HepG2 (cell line): ENCODE measurements around the gene CDC37L1. TPM values are rescaled to one million over a fixed set of nuclear protein-coding genes. Genes with fewer than 3 reads are reported as not detected.

Source experiments
- AHDC1 ChIP-seq: sonication (generic); formaldehyde crosslinking; IDR thresholded peaks from 2 replicates; pipeline ENCODE4 v1.5.1; 2020; ENCODE audit warnings: mild to moderate bottlenecking, missing genetic modification reagents, borderline replicate concordance
- ARID4A ChIP-seq: sonication (generic); formaldehyde crosslinking; IDR thresholded peaks from 2 replicates; pipeline ENCODE4 v1.5.0; 2020; ENCODE audit warnings: mild to moderate bottlenecking, missing genetic modification reagents, borderline replicate concordance
- EP300 ChIP-seq, 3 experiments: sonication (generic) in 1 of 3; formaldehyde crosslinking in 1 of 3; IDR thresholded peaks; 2 replicates each; pipeline versions ENCODE4 v1.5.1 to v1.6.1; 2011 to 2020; ENCODE audit warnings: low read depth in 2 of 3, low read length in 2 of 3, borderline replicate concordance in 1 of 3, improper control_type of control experiment in 1 of 3, mild to moderate bottlenecking in 1 of 3, missing genetic modification reagents in 1 of 3, moderate library complexity in 1 of 3
- FOSL2 ChIP-seq: sonication (generic); formaldehyde crosslinking; IDR thresholded peaks from 2 replicates; pipeline ENCODE4 v1.4.0; 2020; ENCODE audit warnings: missing genetic modification reagents
- NCOR1 ChIP-seq: fragments of 200-600 bp; sonication (generic); IDR thresholded peaks from 2 replicates; pipeline ENCODE4 v1.7.0; 2017; ENCODE audit warnings: antibody characterized with exemption, low read length, borderline replicate concordance
- SAP130 ChIP-seq: IDR thresholded peaks from 2 replicates; pipeline ENCODE4 v1.6.1; 2016; ENCODE audit warnings: low read depth
- USF2 ChIP-seq, 2 experiments: sonication (generic) in 1 of 2; formaldehyde crosslinking in 1 of 2; IDR thresholded peaks; 2 replicates each; pipeline versions ENCODE4 v1.5.1 to v1.6.1; 2011 to 2020; ENCODE audit warnings: borderline replicate concordance in 1 of 2, low read depth in 1 of 2, low read length in 1 of 2, mild to moderate bottlenecking in 1 of 2, missing genetic modification reagents in 1 of 2, moderate library complexity in 1 of 2
- ZNF558 ChIP-seq: sonication (generic); formaldehyde crosslinking; IDR thresholded peaks from 2 replicates; pipeline ENCODE4 v1.9.0; 2022; ENCODE audit warnings: mild to moderate bottlenecking, missing genetic modification reagents, borderline replicate concordance
- ZNF607 ChIP-seq: sonication (generic); formaldehyde crosslinking; IDR thresholded peaks from 2 replicates; pipeline ENCODE4 v1.5.1; 2020; ENCODE audit warnings: missing genetic modification reagents, mild to moderate bottlenecking, borderline replicate concordance
- ZNF770 ChIP-seq: sonication (generic); formaldehyde crosslinking; IDR thresholded peaks from 2 replicates; pipeline ENCODE4 v1.5.0; 2020; ENCODE audit warnings: mild to moderate bottlenecking, missing genetic modification reagents
- polyA plus RNA-seq, 8 experiments: library from polyadenylated mRNA; depleted of rRNA in 3 of 8; stranded (reverse) in 7 of 8; unstranded in 1 of 8; fragments of >200 nt; fragmentation: Illumina TruSeq in 4 of 8; extraction: Trizol in 4 of 8; gene quantifications; 2 replicates each; pipeline versions ENCODE4 v1.2.1 to v1.2.3, GENCODE V29; 2011 to 2016; ENCODE audit warnings: low read depth in 4 of 8, missing spikeins in 1 of 8, mixed read lengths in 1 of 8; ENCODE audit not compliant: insufficient read depth in 1 of 8
- total RNA-seq, 5 experiments: library from RNA; depleted of rRNA; stranded (reverse); fragments of >200 nt; fragmentation: Illumina TruSeq; extraction: Trizol; gene quantifications; 2 replicates each; pipeline ENCODE4 v1.2.3, GENCODE V29; 2016; ENCODE audit warnings: low read depth in 1 of 5

Gene CDC37L1
- total and polyA plus RNA-seq, 2 of the 13 experiments (the other 11 are each of a cell fraction or from before 2014, with no cell fraction given) = 5.5 to 17.0 TPM

GRCh38 chr9:4738866-4739586, 59.7 kb downstream of the CDC37L1 start (continued):
- 0 out of 2 replicates have a peak, but pooled peaks have one; percentile 17 for TF ChIP-seq AHDC1 (CRISPR knock-in tag)
- peak in 1 of 2 experiments; percentile 52; a peak in 1 of 4 replicates for TF ChIP-seq EP300 (IDR thresholded peaks at IDR 0.05; ENCODE audit: low read depth in 2 of 2, low read length in 2 of 2)
- no peak for TF ChIP-seq EP300 (CRISPR knock-in tag; IDR thresholded peaks at IDR 0.05; ENCODE audit: borderline replicate concordance)
- TF ChIP-seq ZNF558 (CRISPR knock-in tag) = 0 out of 2 replicates have a peak, but pooled peaks have one; percentile 34
- TF ChIP-seq ZNF607 (CRISPR knock-in tag) = 0 out of 2 replicates have a peak, but pooled peaks have one; percentile 44
- peak; percentile 35; the same call in 1 of the 2 replicates for TF ChIP-seq ARID4A
- TF ChIP-seq ZNF770 = 0 out of 2 replicates have a peak, but pooled peaks have one; percentile 32
- peak; percentile 21; the same call in 1 of the 2 replicates for TF ChIP-seq FOSL2
- TF ChIP-seq NCOR1 = peak; percentile 55; the same call in 1 of the 2 replicates
- TF ChIP-seq USF2 (IDR thresholded peaks at IDR 0.05; ENCODE audit: low read depth, low read length) = no peak
- TF ChIP-seq USF2 (CRISPR knock-in tag; IDR thresholded peaks at IDR 0.05; ENCODE audit: borderline replicate concordance) = no peak
- TF ChIP-seq SAP130 = peak; percentile 21; the same call in 1 of the 2 replicates
